Endothelial cell of hepatic sinusoid (primary cell): ENCODE results near the gene MYH15.

Source experiments
- in situ Hi-C: cut with HindIII; loops from 2 replicates; pipeline ENCODE4 v1.10.0; 2017; ENCODE audit warnings: low sequenced_read_pairs

MYH15 gene

GRCh38 chr3:108510496-108510895 is at the start of gene MYH15:
Gene MYH15 (minus strand): TSS chr3:108510596. CDS start chr3:108510530, 66 bp downstream.
- in situ Hi-C loops: no loop called here

DNA sequence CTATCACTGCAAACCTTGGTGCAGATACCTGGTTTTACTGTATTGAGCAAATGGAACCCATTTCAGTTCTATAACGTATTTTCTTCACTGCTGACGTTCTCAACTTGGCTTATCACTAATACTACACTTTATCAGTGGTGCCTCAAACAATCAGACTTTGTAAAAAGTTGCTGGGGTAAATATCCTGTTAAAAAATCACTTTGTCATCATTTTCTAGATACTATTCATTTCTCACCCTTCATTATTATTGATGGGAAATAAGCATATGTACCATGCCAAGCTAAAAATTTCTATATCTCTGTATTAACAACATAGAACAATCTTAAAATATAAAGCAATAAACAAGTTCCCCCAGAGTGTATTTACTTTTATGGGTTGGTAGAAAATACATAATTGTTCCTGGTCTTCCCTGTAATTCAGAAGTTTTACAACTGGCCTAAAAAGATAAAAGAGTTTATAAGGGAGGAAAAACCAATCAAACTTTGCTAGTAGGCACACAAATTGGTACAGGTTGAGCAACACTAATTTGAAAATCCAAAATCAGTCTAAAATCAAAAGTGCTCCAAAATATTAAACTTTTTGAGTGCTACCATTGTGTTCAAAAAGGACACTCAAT is 45.7 kb upstream of the MYH15 start:
- in situ Hi-C loops: no loop called here

DNA sequence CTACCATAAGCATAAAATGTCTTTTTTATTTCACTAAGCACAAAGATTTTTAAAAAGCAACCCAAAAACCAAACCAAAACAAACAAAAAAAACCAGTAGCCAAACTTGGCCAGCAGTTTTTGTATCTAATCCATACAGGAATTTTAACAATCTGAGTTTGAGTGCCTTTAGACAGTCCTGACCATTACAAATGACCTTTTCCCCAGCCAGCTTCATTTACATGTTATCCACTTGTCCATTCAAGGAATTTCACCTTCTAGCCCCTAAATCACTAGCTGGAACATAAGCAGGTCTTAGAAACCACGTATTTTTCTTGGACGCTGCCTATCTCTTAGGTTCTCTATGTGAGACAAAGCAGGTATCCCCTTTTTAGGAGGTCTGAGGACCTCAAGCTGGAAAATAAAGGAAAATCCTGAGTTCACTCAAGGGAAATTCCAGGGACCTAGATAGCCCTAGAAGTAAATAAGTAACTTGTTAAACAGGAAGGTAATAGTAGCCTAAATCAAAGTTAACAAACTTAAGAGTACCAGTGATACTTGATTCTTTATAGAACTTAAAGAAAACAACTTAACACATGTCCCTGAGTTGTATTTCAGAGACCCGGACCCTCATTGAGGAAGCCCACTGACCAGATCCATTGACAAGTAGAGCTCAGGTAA is 44.6 kb upstream of the MYH15 start:
- in situ Hi-C loops: no loop called here

- in situ Hi-C loops: no loop called here
These were observed 43.8 kb upstream of the MYH15 start for GRCh38 chr3:108554229-108554628.

- in situ Hi-C loops: no loop called here
These were observed 42.1 kb upstream of the MYH15 start for GRCh38 chr3:108552267-108553159.

DNA sequence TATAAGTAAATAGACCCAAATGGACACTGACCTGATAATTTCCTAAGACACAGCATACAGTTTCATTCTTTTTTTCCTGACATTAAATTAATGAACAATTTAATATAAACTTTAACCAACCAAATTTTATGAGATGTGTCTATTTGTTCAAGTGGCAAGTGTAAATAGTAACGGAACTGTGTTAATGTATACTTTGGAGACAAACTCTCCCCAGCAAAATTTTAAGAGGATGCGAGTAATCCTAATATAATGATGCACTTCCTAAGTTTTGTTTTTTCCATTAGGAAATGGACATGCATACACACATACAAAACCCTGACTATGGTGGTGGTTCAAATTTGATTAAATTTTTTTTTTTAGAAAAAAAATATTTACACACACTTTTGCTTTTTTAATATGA is 38.5 kb upstream of the MYH15 start:
- in situ Hi-C loops: no loop called here

GRCh38 chr3:108548304-108548703 is 37.9 kb upstream of the MYH15 start:
- in situ Hi-C loops: no loop called here

DNA sequence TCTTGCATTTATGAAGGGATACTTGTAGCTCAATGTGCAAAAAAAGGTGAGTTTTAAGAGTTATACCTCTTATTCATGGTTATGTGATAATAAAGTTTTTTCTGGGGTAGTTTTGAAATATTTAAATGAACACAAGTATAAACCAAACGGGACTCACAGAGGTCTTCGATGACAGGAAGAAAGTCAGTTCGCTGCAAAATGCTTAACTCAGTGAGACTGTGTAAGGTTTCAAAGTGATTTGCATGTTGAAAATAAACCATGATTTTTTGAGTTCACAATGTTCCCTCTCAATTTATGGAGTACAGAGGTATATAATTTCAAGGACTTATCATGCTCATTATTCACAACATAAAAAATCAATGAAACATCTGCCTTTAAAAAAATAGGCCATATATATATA is 36.3 kb upstream of the MYH15 start:
- in situ Hi-C loops: no loop called here

DNA sequence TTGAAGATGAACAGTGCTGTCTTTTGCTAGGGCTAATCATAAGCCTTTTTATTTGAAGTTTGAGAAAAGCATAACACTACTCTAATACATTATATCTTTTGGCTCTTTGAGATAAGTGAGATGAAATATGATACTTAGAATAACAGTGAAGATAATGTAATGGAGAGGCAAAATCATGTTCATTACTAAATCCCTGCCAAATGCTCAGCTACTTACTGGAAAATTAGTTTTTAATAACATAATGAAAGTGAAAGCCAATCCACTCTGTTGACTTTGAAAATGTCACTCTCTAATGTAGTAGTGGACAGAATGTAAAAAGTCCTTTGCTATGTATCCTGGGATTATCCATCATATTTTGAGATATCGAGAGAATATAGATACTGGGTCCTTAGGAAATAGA is 35.9 kb upstream of the MYH15 start:
- in situ Hi-C loops: no loop called here

DNA sequence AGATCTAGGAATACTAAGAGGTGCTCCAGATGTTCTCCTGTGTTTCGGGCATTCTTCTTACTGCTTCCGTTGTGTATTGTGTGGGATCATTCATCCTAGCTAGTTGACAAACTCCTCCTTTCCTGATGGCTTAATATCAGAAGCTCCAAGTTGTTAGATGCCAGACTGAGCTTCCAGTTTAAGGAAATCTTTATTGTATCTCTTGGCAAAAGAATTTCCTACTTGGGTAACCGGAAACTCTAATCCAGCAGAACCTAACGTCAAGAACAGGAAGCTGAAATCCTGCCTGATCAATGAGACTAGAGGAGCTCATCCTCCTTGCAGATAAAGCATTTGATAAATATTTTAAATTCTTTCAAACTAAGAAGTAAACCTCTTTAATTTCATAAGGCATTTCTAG is 27.7 kb upstream of the MYH15 start:
- in situ Hi-C loops: no loop called here

DNA sequence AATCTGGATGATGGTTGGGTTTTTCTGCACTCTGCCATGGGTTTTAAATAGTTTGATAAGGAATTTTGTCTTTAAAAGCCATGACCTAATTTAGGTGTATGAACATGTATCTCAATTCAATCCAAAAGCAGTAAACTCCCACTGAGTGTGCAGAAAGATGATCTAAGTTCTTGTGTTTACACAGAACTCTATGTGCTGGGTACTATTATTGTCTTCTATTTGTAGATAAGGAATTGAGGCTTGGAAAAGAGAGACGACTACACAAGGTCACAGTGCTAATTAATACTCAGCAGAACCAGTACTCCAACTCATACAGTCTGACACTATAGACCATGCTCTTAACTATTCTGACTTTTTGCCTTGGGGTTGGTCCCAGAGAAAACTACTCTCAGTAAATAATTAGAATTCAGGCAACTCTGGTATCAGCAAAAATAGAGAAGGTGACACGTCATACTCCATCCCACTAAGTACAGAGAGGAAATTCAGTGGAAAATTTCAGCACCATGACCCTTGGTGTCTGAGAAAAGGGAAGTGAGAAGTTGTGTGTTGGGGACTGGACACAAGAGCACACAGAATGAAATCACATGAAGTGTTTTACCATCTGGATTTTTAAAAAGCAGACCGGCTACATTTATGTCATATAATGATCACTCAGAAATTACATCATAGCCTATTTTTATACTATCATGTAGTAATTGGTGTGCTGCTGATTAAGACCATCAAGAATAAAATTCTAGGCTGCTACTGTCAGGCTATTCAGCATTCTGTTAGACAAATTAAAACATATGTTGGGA is 18.3 kb upstream of the MYH15 start:
- in situ Hi-C loops: no loop called here

GRCh38 chr3:108527817-108528216 is 17.4 kb upstream of the MYH15 start:
- in situ Hi-C loops: no loop called here

- in situ Hi-C loops: no loop called here
These were observed 16.7 kb upstream of the MYH15 start for GRCh38 chr3:108527109-108527508.

GRCh38 chr3:108525971-108526370 is 15.6 kb upstream of the MYH15 start:
- in situ Hi-C loops: no loop called here

GRCh38 chr3:108525256-108525655 is 14.9 kb upstream of the MYH15 start:
- in situ Hi-C loops: no loop called here

GRCh38 chr3:108524537-108524936 is 14.1 kb upstream of the MYH15 start:
- in situ Hi-C loops: no loop called here

DNA sequence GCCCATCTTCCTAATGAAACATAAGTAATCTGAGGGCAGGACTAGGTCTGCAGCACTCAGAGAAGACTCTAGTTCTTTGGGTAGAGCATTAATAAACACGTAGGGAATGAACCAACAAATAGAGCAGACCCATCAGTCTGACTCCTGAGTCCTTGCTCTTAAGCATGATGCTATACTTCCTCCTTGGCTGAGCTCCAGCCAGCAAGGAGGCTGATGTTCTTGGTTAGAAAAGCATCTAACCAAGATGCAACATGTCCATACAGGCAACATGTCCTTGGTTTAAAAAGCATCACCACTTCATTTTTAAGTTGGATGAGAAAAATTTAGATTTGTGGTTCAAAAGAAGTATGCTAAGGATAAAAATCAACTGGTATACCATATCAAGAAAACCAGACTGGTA is 8.5 kb upstream of the MYH15 start:
- in situ Hi-C loops: no loop called here

DNA sequence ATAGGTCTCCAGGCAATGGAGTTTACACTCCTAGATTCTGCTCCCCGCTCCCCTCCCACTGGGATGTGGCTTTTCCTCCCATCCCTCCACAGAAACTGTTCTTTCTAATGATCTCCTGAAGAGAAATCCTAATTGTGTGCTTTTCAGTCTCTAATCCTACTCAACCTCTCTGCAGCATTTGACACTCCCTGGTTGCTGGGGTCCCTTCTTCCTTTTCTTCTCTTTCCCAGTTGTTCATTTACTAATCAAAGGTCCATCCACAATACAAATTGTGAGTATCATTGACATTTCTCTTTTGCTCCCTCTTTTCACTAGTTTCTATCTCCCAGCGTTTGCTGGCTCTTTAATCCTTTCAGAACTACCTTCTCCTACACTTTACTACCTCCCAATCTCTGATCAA is 6.5 kb upstream of the MYH15 start:
- in situ Hi-C loops: no loop called here

- in situ Hi-C loops: no loop called here
These were observed 3.6 kb upstream of the MYH15 start for GRCh38 chr3:108513961-108514360.

DNA sequence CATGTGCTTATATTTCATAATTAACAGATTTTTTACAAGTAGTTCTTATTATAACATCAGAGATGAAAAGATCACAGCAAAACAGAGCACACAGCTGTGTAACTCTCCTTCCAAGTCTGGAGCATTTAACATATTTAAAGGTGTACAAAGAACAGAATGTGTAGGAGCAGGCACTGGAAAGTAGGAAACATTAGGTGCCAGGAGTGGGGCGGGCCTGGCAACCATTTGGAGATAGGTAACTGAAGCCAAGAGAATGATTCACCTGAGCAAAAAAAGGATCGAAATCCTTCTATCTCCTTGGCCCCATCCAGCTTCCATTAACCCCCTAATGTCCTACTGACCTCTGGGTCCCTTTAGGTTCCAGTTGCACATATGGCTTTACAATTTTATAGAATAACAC is 2.3 kb upstream of the MYH15 start:
- in situ Hi-C loops: no loop called here

- in situ Hi-C loops: no loop called here
These were observed 1.1 kb upstream of the MYH15 start for GRCh38 chr3:108511490-108511889.
